ENCODE data around the gene ZFYVE27.

ZFYVE27 gene

GRCh38 chr10:97791824-97792721, 55.1 kb downstream of the ZFYVE27 start (continued):
- TF ChIP-seq, protein P1, sequence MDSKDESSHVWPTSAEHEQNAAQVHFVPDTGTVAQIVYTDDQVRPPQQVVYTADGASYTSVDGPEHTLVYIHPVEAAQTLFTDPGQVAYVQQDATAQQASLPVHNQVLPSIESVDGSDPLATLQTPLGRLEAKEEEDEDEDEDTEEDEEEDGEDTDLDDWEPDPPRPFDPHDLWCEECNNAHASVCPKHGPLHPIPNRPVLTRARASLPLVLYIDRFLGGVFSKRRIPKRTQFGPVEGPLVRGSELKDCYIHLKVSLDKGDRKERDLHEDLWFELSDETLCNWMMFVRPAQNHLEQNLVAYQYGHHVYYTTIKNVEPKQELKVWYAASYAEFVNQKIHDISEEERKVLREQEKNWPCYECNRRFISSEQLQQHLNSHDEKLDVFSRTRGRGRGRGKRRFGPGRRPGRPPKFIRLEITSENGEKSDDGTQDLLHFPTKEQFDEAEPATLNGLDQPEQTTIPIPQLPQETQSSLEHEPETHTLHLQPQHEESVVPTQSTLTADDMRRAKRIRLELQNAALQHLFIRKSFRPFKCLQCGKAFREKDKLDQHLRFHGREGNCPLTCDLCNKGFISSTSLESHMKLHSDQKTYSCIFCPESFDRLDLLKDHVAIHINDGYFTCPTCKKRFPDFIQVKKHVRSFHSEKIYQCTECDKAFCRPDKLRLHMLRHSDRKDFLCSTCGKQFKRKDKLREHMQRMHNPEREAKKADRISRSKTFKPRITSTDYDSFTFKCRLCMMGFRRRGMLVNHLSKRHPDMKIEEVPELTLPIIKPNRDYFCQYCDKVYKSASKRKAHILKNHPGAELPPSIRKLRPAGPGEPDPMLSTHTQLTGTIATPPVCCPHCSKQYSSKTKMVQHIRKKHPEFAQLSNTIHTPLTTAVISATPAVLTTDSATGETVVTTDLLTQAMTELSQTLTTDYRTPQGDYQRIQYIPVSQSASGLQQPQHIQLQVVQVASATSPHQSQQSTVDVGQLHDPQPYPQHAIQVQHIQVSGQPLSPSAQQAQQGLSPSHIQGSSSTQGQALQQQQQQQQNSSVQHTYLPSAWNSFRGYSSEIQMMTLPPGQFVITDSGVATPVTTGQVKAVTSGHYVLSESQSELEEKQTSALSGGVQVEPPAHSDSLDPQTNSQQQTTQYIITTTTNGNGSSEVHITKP (tag by site-specific recombination; IDR thresholded peaks at IDR 0.05) = no peak

- ChIA-PET POLR2A (interaction anchor here (0.6 kb wide), 1 partner anchor 149 kb away, joined by 3 read pairs; no protein-coding TSS in a partner anchor), CTCF (interaction anchor here (0.6 to 13.9 kb wide), 8 partner anchors 10 to 1085 kb away, joined by 3 to 167 read pairs (median 4); no protein-coding TSS in a partner anchor)
- H3K27ac ChIP-seq (ENCODE audit: extremely low read depth, low read depth, low read length) = no peak overlapping the region
- H3K4me3 ChIP-seq (ENCODE audit: low read depth, low read length) = no peak overlapping the region
- H3K36me3 ChIP-seq (ENCODE audit: control insufficient read depth in 2 of 2, insufficient read depth in 1 of 2, low read length in 2 of 2) = no peaks in the 10 kb centered on the region
- no peaks in the 10 kb centered on the region; the same call in 1 of the 2 replicates for H3K9me3 ChIP-seq (ENCODE audit: control insufficient read depth, insufficient read depth, low read depth, low read length)
- no peaks in the 10 kb centered on the region for H3K4me1 ChIP-seq (ENCODE audit: control insufficient read depth, insufficient read depth, low read length)
- TF ChIP-seq ZNF292 (tag by site-specific recombination; IDR thresholded peaks at IDR 0.05; ENCODE audit: borderline replicate concordance, low read depth) = no peak
- TF ChIP-seq ZNF529 (tag by site-specific recombination; IDR thresholded peaks at IDR 0.05; ENCODE audit: insufficient replicate concordance) = no peak
- TF ChIP-seq HOXC10 (CRISPR knock-in tag; IDR thresholded peaks at IDR 0.05) = no peak
- no peak for TF ChIP-seq ZNF544 (tag by site-specific recombination; IDR thresholded peaks at IDR 0.05)
- TF ChIP-seq ZNF585B (tag by site-specific recombination; IDR thresholded peaks at IDR 0.05) = no peak
- TF ChIP-seq KLF7 (tag by site-specific recombination; IDR thresholded peaks at IDR 0.05; ENCODE audit: borderline replicate concordance) = no peak
- TF ChIP-seq, protein P2, sequence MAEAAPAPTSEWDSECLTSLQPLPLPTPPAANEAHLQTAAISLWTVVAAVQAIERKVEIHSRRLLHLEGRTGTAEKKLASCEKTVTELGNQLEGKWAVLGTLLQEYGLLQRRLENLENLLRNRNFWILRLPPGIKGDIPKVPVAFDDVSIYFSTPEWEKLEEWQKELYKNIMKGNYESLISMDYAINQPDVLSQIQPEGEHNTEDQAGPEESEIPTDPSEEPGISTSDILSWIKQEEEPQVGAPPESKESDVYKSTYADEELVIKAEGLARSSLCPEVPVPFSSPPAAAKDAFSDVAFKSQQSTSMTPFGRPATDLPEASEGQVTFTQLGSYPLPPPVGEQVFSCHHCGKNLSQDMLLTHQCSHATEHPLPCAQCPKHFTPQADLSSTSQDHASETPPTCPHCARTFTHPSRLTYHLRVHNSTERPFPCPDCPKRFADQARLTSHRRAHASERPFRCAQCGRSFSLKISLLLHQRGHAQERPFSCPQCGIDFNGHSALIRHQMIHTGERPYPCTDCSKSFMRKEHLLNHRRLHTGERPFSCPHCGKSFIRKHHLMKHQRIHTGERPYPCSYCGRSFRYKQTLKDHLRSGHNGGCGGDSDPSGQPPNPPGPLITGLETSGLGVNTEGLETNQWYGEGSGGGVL (tag by site-specific recombination; IDR thresholded peaks at IDR 0.05) = no peak
- TF ChIP-seq ZBTB8A (tag by site-specific recombination; IDR thresholded peaks at IDR 0.05) = no peak
- TF ChIP-seq ZBTB26 (tag by site-specific recombination; optimal IDR thresholded peaks at IDR 0.05) = no peak
- no peak for TF ChIP-seq ZNF518A (tag by site-specific recombination; conservative IDR thresholded peaks at IDR 0.05; ENCODE audit: low read depth)
- no peak for TF ChIP-seq ZNF274 (IDR thresholded peaks at IDR 0.05; ENCODE audit: low read length)
- no peak for TF ChIP-seq ZNF274 (tag by site-specific recombination; IDR thresholded peaks at IDR 0.05; ENCODE audit: borderline replicate concordance)
- no peak for TF ChIP-seq ZNF2 (tag by site-specific recombination; IDR thresholded peaks at IDR 0.05)
Observed at GRCh38 chr10:97795886-97796285, 59.0 kb downstream of the ZFYVE27 start.

Measured in HEK293 (cell line).